HepG2 (cell line): Measurements from ENCODE around the gene CPXM1. TPM values are rescaled to one million over a fixed set of nuclear protein-coding genes. Genes with fewer than 3 reads are reported as not detected.

Experiments
- CREM ChIP-seq, 2 experiments: sonication (generic) in 1 of 2; formaldehyde crosslinking in 1 of 2; IDR thresholded peaks; 2 replicates each; pipeline versions ENCODE4 v1.4.0 to v1.6.1; 2016 to 2020; ENCODE audit warnings: antibody characterized with exemption in 1 of 2, mild to moderate bottlenecking in 1 of 2, missing genetic modification reagents in 1 of 2
- EZH2 ChIP-seq: conservative IDR thresholded peaks from 2 replicates; pipeline ENCODE4 v1.6.1; 2012; ENCODE audit warnings: mild to moderate bottlenecking, low read depth, low read length, moderate library complexity
- KMT2A ChIP-seq: sonication (generic); formaldehyde crosslinking; IDR thresholded peaks from 2 replicates; pipeline ENCODE4 v1.4.0; 2020; ENCODE audit warnings: missing genetic modification reagents
- MTA1 ChIP-seq: sonication (generic); formaldehyde crosslinking; IDR thresholded peaks from 2 replicates; pipeline ENCODE4 v1.4.0; 2020; ENCODE audit warnings: missing genetic modification reagents, mild to moderate bottlenecking, borderline replicate concordance
- MXD4 ChIP-seq: IDR thresholded peaks from 2 replicates; pipeline ENCODE4 v1.6.1; 2016; ENCODE audit warnings: mild to moderate bottlenecking, missing biosample characterization, missing genetic modification reagents
- POLR2A ChIP-seq, 2 experiments: IDR thresholded peaks; 2 replicates each; pipeline ENCODE4 v1.6.1; 2011; ENCODE audit warnings: low read depth in 2 of 2, low read length in 2 of 2, mild to moderate bottlenecking in 1 of 2, moderate library complexity in 1 of 2; ENCODE audit not compliant: insufficient read depth in 1 of 2
- ZNF12 ChIP-seq: sonication (generic); formaldehyde crosslinking; IDR thresholded peaks from 2 replicates; pipeline ENCODE4 v1.5.0; 2020; ENCODE audit warnings: missing genetic modification reagents
- ZNF121 ChIP-seq: sonication (generic); formaldehyde crosslinking; IDR thresholded peaks from 2 replicates; pipeline ENCODE4 v1.5.0; 2020; ENCODE audit warnings: mild to moderate bottlenecking, missing genetic modification reagents
- ZNF20 ChIP-seq: sonication (generic); formaldehyde crosslinking; IDR thresholded peaks from 2 replicates; pipeline ENCODE4 v1.4.0; 2020; ENCODE audit warnings: mild to moderate bottlenecking, moderate library complexity, missing genetic modification reagents
- ZNF205 ChIP-seq: IDR thresholded peaks from 2 replicates; pipeline ENCODE4 v1.6.1; 2018; ENCODE audit warnings: missing biosample characterization, missing genetic modification reagents
- ZNF337 ChIP-seq: sonication (generic); formaldehyde crosslinking; IDR thresholded peaks from 2 replicates; pipeline ENCODE4 v1.5.1; 2020; ENCODE audit warnings: missing genetic modification reagents, low read depth, mild to moderate bottlenecking, borderline replicate concordance
- ZNF530 ChIP-seq: sonication (generic); formaldehyde crosslinking; IDR thresholded peaks from 2 replicates; pipeline ENCODE4 v1.5.0; 2020; ENCODE audit warnings: low read depth, mild to moderate bottlenecking, missing genetic modification reagents
- ZNF550 ChIP-seq: sonication (generic); formaldehyde crosslinking; IDR thresholded peaks from 2 replicates; pipeline ENCODE4 v1.4.0; 2020; ENCODE audit warnings: mild to moderate bottlenecking, missing genetic modification reagents, borderline replicate concordance
- ZNF660 ChIP-seq: sonication (generic); formaldehyde crosslinking; IDR thresholded peaks from 2 replicates; pipeline ENCODE4 v1.5.1; 2020; ENCODE audit warnings: mild to moderate bottlenecking, low read depth, missing genetic modification reagents, borderline replicate concordance
- ZNF678 ChIP-seq: sonication (generic); formaldehyde crosslinking; IDR thresholded peaks from 2 replicates; pipeline ENCODE4 v1.4.0; 2020; ENCODE audit warnings: mild to moderate bottlenecking, missing genetic modification reagents
- ZNF7 ChIP-seq: IDR thresholded peaks from 2 replicates; pipeline ENCODE4 v1.6.1; 2016; ENCODE audit warnings: missing biosample characterization, missing genetic modification reagents
- polyA plus RNA-seq, 8 experiments: library from polyadenylated mRNA; depleted of rRNA in 3 of 8; stranded (reverse) in 7 of 8; unstranded in 1 of 8; fragments of >200 nt; fragmentation: Illumina TruSeq in 4 of 8; extraction: Trizol in 4 of 8; gene quantifications; 2 replicates each; pipeline versions ENCODE4 v1.2.1 to v1.2.3, GENCODE V29; 2011 to 2016; ENCODE audit warnings: low read depth in 4 of 8, missing spikeins in 1 of 8, mixed read lengths in 1 of 8; ENCODE audit not compliant: insufficient read depth in 1 of 8
- total RNA-seq, 5 experiments: library from RNA; depleted of rRNA; stranded (reverse); fragments of >200 nt; fragmentation: Illumina TruSeq; extraction: Trizol; gene quantifications; 2 replicates each; pipeline ENCODE4 v1.2.3, GENCODE V29; 2016; ENCODE audit warnings: low read depth in 1 of 5
- TF ChIP-seq, protein P1 (sequence below), 2 experiments: sonication (generic) in 1 of 2; formaldehyde crosslinking in 1 of 2; IDR thresholded peaks; 2 replicates each; pipeline versions ENCODE4 v1.4.0 to v1.6.1; 2018 to 2020; ENCODE audit warnings: missing genetic modification reagents in 2 of 2, borderline replicate concordance in 1 of 2, low read depth in 1 of 2, mild to moderate bottlenecking in 1 of 2, missing biosample characterization in 1 of 2
- TF ChIP-seq, protein P2 (sequence below): sonication (generic); formaldehyde crosslinking; IDR thresholded peaks from 2 replicates; pipeline ENCODE4 v1.4.0; 2020; ENCODE audit warnings: mild to moderate bottlenecking, missing genetic modification reagents
- TF ChIP-seq, protein P3 (sequence below): sonication (generic); formaldehyde crosslinking; IDR thresholded peaks from 2 replicates; pipeline ENCODE4 v1.5.0; 2020; ENCODE audit warnings: missing genetic modification reagents
- TF ChIP-seq, protein P4 (sequence below): fragments of 450-650 bp; IDR thresholded peaks from 2 replicates; pipeline ENCODE4 v1.6.1; 2017; ENCODE audit warnings: mild to moderate bottlenecking

The CPXM1 gene
- total and polyA plus RNA-seq, 2 of the 13 experiments (the other 11 are each of a cell fraction or from before 2014, with no cell fraction given) = 0.07 TPM; not detected in 1

DNA sequence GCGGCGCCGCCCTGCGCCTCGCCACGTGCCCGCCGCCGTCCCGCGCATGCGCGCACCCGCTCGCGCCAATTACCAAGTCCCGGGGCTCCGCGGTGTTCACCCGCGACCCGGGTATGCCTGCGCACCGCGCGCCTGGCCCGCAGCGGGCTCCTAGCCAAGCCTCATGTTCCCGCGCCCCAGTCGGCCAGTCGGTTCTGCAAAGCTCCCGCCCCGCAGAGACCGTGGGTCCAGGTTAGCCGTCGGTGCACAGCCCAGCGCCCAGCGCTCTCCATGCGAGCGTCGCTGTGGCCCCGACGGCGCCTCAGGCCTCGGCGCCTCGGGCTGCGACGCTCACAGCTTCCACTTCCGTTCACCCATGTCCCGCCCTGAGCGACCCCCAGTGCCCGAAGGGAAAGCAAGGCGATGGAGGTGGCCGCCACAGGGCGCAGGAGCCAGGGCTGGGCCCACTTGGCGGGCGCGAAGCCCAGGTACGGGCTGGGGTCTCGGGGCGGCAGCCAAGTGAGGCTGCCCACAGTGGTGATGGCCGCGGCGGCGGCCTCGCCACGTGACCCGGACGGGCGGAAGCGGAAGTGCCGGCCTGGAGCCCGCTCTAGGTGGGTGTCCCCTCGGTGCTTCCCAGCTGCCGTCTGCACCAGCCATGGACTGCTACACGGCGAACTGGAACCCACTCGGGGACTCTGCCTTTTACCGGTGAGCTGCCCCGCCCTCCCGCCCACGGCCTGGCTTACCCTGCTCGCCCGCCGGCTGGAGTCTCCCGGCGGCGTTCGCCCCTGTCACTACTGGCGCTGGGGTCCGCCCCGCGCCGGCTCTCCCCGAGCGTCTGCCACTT is 39.9 kb upstream of the CPXM1 start, which contains the start of the genes PCED1A and VPS16 (continued):
- TF ChIP-seq KMT2A (CRISPR knock-in tag) = peak; percentile 91; the same call in 1 of the 2 replicates
- no peak; the same call in 1 of the 2 replicates for TF ChIP-seq ZNF7 (CRISPR knock-in tag)
- TF ChIP-seq, protein P1, sequence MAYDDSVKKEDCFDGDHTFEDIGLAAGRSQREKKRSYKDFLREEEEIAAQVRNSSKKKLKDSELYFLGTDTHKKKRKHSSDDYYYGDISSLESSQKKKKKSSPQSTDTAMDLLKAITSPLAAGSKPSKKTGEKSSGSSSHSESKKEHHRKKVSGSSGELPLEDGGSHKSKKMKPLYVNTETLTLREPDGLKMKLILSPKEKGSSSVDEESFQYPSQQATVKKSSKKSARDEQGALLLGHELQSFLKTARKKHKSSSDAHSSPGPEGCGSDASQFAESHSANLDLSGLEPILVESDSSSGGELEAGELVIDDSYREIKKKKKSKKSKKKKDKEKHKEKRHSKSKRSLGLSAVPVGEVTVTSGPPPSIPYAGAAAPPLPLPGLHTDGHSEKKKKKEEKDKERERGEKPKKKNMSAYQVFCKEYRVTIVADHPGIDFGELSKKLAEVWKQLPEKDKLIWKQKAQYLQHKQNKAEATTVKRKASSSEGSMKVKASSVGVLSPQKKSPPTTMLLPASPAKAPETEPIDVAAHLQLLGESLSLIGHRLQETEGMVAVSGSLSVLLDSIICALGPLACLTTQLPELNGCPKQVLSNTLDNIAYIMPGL (CRISPR knock-in tag; IDR thresholded peaks at IDR 0.05; ENCODE audit: borderline replicate concordance in 1 of 2, low read depth in 1 of 2) = peak; percentile 91 to 95
- no peak for TF ChIP-seq ZNF337 (CRISPR knock-in tag)
- no peak; the same call in 1 of the 2 replicates for TF ChIP-seq ZNF530 (CRISPR knock-in tag)
- no peak for TF ChIP-seq ZNF660
- TF ChIP-seq ZNF12 (CRISPR knock-in tag) = peak; percentile 76
- peak; percentile 93; the same call in 1 of the 2 replicates for TF ChIP-seq ZNF205 (CRISPR knock-in tag)
- TF ChIP-seq, protein P2, sequence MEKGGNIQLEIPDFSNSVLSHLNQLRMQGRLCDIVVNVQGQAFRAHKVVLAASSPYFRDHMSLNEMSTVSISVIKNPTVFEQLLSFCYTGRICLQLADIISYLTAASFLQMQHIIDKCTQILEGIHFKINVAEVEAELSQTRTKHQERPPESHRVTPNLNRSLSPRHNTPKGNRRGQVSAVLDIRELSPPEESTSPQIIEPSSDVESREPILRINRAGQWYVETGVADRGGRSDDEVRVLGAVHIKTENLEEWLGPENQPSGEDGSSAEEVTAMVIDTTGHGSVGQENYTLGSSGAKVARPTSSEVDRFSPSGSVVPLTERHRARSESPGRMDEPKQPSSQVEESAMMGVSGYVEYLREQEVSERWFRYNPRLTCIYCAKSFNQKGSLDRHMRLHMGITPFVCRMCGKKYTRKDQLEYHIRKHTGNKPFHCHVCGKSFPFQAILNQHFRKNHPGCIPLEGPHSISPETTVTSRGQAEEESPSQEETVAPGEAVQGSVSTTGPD (CRISPR knock-in tag) = no peak
- peak; percentile 88 for TF ChIP-seq ZNF20 (CRISPR knock-in tag)
- peak; percentile 89 to 93 for TF ChIP-seq POLR2A (IDR thresholded peaks at IDR 0.05; ENCODE audit: insufficient read depth in 1 of 2, low read depth in 2 of 2, low read length in 2 of 2)
- peak; percentile 72; the same call in 1 of the 2 replicates for TF ChIP-seq MTA1
- TF ChIP-seq ZNF678 = peak; percentile 96; the same call in 1 of the 2 replicates
- TF ChIP-seq, protein P3, sequence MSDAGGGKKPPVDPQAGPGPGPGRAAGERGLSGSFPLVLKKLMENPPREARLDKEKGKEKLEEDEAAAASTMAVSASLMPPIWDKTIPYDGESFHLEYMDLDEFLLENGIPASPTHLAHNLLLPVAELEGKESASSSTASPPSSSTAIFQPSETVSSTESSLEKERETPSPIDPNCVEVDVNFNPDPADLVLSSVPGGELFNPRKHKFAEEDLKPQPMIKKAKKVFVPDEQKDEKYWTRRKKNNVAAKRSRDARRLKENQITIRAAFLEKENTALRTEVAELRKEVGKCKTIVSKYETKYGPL (CRISPR knock-in tag) = peak; percentile 92; the same call in 1 of the 2 replicates
- TF ChIP-seq MXD4 (CRISPR knock-in tag) = peak; percentile 97
- no peak for TF ChIP-seq EZH2
- TF ChIP-seq, protein P4, sequence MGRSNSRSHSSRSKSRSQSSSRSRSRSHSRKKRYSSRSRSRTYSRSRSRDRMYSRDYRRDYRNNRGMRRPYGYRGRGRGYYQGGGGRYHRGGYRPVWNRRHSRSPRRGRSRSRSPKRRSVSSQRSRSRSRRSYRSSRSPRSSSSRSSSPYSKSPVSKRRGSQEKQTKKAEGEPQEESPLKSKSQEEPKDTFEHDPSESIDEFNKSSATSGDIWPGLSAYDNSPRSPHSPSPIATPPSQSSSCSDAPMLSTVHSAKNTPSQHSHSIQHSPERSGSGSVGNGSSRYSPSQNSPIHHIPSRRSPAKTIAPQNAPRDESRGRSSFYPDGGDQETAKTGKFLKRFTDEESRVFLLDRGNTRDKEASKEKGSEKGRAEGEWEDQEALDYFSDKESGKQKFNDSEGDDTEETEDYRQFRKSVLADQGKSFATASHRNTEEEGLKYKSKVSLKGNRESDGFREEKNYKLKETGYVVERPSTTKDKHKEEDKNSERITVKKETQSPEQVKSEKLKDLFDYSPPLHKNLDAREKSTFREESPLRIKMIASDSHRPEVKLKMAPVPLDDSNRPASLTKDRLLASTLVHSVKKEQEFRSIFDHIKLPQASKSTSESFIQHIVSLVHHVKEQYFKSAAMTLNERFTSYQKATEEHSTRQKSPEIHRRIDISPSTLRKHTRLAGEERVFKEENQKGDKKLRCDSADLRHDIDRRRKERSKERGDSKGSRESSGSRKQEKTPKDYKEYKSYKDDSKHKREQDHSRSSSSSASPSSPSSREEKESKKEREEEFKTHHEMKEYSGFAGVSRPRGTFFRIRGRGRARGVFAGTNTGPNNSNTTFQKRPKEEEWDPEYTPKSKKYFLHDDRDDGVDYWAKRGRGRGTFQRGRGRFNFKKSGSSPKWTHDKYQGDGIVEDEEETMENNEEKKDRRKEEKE = no peak
- TF ChIP-seq ZNF550 (CRISPR knock-in tag) = no peak
- TF ChIP-seq CREM (IDR thresholded peaks at IDR 0.05) = no peak; the same call in 1 of the 2 replicates
- TF ChIP-seq CREM (CRISPR knock-in tag; IDR thresholded peaks at IDR 0.05) = no peak; the same call in 1 of the 2 replicates
- TF ChIP-seq ZNF121 = 0 out of 2 replicates have a peak, but pooled peaks have one; percentile 45
